GM21360 (cell line): ENCODE data around the gene RAB3GAP1.

Experiments used
- ATAC-seq: cut with Tn5 transposase; IDR thresholded peaks from one replicate; pipeline ENCODE4 v1.9.1; 2021; ENCODE audit warnings: mild to moderate bottlenecking, moderate library complexity; ENCODE audit not compliant: unreplicated experiment

The RAB3GAP1 gene

DNA sequence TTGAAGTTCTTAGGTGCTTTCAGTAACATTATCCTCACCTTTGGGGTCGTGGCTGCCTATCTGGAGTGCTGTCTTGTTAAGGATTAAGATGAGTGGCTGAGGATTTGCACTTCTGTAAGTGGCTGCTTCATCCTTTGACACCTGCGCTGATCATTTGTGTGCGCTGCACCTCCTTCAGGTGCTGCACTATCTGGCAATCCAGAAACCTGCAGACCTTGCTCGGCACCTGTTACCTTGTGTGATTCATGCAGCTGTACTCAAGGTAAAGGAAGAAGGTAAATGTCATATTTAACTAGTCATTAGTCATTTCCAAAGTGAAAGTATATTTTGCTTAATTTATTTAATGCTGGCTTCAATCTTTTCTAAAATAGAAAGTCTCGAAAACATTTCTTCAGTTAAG lies 110.3 kb downstream of the RAB3GAP1 start:
- ATAC-seq, result no peak

DNA sequence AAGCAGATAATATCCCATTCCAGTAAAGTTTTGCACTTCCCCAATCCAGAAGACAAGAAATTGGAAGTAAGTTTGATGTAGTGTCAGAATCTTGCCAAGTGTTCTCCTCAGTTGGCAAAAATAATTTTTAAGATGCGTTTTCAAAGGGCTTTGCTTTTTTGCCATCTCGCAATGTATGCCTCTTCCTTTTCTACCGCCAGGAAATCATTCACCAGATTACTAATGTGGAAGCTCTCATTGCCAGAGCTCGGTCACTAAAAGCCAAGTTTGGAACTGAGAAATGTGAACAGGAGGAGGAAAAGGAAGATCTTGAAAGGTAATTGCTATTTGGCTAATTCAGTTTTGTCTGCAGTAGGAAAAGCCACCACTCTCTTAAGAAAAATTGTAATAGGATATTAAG lies 110.7 kb downstream of the RAB3GAP1 start:
- no peak for ATAC-seq

DNA sequence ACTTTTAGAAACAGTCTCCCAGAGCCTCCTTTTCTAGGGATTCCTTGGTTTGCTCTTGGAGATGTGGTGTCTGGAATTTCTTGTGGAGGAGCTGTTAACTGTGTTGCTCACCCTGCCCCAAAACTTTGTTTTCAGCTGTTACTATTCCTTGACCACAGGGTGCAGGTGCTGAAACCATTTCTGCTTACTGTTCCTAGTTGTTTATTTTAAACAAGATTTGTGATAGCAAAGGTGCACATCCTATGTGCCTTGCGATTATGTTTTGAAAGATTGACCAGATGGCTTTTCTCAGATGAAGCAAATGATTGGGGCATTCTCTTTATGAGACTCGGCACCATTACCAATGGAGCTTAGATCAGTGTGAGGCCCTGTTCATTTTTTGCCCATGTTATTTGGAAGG lies 111.2 kb downstream of the RAB3GAP1 start:
- ATAC-seq, result no peak

DNA sequence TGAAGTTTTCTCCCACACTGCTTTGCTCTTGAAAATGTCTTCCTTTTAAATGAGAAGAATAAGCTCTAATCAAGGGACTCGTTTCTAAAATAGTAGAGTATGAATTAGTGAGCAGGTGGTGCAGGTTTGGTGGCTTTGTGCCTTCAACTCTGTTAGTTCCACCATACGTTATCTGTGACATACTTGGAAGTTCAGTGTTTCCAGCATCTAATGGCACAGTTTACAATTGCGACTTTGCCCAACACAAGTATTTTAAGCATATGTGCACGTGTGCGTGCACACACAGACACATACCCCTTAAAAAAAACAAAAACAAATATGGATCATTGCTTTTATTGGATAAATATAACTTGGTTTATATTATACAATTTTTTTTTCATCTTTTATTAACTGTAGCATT lies 111.8 kb downstream of the RAB3GAP1 start:
- ATAC-seq, result no peak

DNA sequence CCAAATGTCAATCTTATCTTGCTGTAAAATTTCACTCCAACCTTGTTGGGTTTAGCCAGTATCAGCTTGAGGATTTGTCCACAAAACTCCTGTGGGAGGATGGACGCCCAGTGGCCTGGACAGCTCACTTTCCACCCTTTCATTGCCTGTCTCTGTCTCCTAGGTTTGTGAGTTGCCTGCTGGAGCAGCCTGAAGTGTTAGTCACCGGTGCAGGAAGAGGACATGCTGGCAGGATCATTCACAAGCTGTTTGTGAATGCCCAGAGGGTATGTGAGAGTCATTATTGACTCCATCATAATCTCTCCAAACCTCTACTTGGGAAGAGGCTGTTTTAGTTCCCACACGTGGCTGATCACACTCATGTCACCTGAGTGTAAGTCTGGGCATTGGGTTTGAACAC lies 112.3 kb downstream of the RAB3GAP1 start:
- ATAC-seq, result no peak

DNA sequence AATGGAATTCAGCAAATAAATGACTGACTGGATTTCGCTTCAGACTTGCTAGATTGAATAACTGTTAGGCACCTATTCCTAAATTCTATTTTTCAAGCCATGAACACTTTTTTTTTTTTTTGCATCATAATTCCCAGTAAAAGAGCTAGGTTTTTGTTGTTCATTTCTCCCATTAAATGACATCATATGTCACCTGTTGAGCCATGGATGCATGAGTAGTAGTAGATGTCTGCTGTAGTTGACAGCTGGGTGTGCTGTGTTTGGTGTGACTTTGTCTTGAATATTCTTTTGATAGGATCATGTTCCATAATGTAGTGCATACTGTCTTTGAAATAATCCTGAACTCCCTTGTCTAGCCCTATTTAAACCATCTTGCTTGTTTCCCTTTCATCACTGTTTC lies 115.2 kb downstream of the RAB3GAP1 start:
- ATAC-seq, result no peak

DNA sequence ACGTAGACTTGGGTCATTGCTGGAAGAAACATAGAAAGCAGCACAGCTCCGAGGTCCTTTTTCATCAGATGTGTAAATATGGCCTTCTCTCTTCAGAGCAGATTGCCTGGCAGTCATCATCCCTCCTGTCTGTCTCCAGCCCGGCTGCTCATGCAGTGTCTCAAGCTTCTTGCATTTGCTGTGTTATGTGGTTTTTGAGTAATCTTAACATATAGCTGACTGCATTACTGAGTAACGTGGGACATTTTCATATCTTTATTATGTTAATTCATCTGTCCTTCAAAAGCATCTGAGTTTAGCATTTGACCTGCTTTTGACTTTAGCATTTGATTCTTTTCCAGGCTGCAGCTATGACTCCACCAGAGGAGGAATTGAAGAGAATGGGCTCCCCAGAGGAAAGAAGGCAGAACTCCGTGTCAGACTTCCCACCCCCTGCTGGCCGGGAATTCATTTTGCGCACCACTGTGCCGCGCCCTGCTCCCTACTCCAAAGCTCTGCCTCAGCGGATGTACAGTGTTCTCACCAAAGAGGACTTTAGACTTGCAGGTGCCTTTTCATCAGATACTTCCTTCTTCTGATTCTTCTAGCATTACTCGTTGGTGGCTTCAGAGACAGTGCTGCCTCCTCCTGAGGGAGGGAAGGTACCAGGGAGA lies 116.2 kb downstream of the RAB3GAP1 start:
- no peak for ATAC-seq

DNA sequence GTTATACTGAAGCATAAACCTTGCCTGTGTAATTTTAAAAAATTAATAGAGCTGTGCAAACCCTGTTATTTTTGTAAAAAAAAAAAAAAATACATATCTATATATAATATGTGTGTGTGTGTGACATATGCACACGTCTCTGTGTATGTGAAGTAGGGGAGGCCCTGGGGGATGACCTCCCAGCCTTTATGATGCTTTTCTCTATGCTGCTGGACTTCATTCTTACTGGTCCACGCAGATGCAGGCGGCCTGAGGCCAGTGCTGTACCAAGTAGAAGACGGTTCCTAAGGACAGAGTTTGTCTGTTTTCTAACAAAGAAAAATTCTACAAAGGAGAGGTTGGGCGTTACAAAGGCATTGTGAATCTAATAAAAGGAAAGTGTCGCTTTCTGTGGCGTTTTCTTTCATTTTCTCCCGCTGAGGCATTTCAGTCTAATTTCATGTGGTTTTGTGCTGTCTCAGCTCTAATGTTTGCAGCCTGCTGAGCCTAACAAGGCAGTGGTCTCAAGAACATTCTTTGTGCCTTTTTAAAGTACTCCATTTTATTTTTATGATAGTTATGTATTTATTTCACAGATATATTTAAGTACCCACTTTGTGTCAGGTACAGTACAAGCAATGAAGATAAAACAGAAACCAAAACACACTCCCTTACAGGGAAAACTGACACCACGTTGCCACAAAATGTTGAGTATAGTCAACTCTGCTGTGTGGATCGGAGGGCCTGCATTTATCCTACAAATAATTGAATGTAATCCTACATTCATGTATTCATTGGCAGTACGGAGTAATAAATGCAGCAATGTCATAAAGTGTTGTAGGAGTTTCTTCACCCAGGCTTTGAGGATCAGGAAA lies 118.0 kb downstream of the RAB3GAP1 start:
- ATAC-seq, result no peak

DNA sequence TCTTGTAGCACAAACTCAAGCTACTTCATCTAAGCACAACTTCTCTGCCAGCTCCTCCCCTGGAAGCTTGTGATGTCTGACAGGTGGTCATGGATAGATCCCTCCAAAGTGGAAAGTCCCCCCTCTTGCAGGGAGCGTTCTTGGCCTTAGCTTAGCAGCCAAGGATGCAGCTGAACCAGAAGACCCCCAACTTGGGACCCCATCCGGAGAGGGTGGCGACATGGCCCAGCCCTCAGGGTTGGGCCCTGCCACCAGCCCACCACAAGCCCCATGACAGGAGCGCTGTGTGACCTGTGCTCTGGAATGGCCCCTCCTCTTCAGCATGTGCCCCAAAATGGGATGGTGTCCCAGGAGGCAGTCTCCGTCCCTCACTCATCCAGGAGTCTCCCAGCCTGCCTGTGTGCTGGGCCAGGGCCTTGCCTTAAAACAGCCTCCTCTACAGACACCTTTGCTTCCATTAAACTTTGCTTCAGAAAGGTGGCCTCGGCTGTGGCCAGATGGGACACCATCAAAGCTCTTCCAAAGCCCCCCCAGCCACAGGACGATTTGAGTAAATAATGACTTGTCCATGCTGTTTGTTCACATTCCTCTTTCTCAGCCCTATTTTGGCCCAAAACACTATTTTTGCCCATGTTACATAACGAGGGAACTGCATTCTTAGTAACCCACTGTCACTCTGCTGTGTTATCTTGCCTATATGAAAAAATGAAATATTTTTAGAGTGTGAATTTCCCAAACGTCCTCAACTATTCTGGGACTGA lies 122.1 kb downstream of the RAB3GAP1 start:
- no peak for ATAC-seq

DNA sequence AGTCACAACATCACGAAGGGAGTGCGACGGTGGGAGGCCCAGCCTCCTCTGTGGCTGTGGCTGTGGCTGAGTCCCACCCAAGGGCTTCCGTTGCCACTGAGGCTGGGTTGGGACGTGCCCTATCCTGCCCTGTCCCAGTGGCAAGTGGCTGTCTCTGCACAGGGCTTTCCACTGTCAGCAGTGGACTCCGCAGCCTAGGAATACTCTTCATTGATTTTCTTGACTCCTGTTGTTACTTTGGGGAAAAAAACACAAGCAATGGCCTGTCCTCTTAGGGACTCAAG lies 122.7 kb downstream of the RAB3GAP1 start:
- ATAC-seq, result no peak

DNA sequence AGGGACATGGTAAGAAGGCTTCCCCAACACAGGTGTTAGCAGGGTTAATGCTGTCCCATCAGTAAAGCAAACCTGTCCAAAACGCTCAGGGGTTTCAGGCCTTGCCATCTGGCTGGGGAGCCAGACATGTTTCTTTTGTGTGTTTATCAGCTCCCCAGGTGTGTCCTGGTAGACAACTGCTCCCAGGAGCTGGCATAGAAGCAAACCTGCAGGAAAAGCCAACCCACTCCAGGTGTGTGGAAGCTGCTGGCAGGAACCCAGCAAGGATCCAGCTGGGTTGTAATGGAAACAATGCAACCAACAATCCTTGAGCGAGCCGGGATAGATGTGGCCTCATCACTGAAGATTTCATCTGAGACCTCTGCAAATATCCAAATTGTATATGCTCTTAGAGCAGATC lies 123.1 kb downstream of the RAB3GAP1 start:
- no peak for ATAC-seq

DNA sequence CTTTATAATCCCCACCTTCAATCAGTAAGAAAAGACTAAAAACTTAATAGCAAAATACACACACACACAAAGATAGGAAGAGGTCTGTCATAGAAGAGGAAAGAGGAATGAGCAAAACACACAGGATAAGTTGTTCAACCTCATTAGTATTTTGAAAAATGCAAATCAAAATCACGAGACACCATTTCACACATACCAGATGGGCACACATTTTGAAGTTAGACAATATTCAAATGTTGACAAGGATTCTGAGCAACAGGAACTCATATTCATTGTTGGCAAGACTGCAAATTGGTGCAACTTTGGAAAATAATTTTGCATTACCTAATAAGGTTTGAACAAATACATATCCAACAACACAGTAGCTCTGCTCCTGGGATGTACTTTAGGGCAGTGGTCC lies 127.6 kb downstream of the RAB3GAP1 start:
- ATAC-seq, result no peak

DNA sequence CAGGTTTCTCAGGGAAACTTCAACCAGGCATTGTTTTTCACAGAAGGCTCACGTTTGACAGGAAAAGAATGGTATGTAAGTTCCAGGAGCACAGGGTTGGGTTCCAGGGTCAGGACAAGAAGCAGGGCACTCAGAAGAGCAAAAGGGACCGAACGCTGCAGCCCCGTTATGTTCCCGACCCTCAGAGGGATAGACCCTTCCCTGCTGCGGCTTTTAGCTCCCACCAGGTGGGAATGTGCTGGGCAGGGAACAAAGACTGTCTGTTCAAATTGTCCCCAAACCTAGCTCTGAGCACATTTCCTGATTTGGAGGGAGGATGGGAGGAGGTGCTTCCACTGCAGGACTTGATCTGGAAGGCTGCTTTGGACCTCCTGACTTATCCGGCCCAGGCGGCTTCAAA lies 130.1 kb downstream of the RAB3GAP1 start:
- ATAC-seq, result no peak

DNA sequence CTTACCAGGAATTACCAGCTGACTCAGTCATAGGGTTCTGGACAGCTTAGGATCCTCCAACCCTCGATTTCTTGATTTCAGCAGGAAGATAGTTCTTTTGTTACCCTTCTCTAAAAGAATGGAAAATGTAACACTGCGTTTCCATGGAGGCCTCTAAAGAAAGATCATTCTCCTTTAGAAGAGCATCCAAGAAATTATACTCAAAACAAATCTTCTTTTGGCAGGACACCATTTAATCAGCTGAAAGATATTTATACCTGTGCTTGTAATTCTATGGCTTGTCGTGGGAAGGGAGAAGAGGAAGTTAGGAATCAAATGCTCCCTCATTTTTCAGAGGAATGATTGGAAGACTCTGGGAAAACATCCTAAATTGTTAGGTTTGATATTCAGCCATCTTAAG lies 130.5 kb downstream of the RAB3GAP1 start:
- no peak for ATAC-seq

DNA sequence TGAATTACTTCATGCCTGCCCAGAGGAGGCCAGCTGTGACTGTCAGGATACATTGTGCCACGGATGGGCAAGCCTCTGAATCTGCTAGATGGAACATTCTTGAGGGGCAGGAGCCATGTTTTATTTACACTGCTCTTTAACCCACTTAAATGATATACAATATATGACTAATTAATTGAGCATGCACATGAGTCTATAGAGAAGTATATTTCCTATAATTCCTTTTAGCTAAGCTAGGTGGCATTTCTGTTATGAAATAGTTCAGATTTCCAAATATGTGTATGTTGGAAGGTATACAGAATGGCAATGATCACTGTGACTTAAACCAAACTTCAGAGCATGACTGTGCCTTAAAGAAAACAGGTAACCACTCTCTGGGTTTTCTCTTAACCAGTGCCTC lies 131.7 kb downstream of the RAB3GAP1 start:
- no peak for ATAC-seq

DNA sequence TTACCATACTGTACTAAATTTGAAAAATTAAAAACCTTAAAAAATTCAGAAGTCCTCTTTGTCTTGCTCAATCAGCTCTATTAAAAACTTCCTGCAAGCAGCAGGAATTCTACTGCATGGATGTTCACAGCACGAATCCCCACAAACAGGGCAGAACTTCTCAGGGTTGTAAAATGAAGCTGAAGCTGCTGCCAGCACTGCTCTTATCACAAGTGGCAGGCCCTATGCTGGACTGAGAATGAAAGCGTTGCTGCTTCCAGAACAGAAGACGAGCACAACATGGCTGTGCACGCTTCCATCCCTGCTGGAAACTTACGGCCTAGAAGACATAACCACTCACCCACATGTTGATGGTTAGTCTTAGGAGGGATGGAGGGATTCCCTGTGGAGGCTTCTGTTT lies 134.0 kb downstream of the RAB3GAP1 start:
- no peak for ATAC-seq

DNA sequence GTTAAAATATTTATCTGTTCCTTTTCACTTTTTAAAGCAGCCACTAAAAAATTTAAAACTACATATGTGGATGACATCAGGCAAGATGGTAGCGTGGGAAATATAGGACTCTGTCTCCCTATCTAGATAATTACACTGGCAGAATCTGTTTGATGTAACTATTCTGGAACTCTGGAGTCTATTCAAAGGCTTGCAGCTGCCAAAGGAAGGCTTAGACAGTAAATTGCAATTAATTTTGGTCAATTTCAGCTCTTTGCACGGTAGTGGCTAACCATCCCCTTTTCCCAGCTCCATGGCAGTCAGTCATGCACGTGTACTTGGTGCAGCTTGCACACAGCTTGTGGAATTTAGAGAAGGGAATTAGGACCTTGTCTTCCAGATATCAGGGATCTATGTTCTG lies 135.2 kb downstream of the RAB3GAP1 start:
- no peak for ATAC-seq

DNA sequence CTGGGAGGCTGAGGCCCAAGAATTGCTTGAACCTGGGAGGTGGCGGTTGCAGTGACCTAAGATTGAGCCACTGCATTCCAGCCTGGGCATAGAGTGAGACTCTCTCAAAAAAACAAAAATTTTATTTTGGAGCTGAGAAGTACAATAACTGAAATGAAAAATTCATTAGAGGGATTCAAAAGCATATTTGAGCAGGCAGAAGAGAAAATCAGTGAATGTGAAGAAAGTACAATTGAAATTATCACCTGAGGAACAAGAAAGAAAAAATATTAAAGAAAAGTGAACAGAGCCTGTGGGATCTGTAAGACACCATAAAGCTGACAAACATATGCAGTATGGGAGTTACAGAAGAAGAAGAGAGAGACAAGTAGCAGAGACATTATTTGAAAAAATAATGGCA lies 137.1 kb downstream of the RAB3GAP1 start:
- no peak for ATAC-seq

DNA sequence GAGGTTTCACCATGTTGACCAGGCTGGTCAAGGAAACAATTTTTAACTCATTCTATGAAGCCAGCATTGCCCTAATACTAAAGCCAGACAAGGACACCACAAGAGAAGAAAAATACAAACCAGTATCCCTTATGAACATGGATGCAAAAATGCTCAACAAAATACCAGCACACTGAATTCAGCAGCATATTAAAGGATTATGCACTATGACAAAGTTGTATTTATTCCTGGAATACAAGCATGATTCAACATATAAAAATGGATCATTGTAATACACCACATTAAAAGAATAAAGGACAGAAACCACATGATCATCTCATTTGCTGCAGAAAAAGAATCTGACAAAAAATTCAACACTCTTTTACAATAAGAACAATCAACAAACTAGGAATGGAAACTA lies 138.7 kb downstream of the RAB3GAP1 start:
- no peak for ATAC-seq

DNA sequence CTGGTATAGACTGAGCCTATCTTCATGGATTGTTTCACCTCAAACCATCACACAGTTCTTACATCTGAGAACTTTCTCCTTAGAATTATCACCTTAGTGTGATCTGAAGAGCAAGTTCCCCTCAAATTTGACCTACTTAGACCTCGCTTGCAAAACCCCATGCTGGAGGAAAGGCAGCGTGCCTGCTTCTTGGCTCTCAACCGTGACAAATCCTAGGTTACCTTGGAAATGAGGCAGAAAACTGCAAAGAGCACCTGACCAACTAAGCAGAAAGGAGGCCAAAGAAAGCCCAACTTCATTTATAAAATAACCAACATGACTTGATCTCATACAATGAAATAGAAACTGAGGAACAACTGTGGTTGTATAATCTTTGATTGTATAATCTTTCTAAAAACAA lies 146.4 kb downstream of the RAB3GAP1 start:
- ATAC-seq, result no peak

DNA sequence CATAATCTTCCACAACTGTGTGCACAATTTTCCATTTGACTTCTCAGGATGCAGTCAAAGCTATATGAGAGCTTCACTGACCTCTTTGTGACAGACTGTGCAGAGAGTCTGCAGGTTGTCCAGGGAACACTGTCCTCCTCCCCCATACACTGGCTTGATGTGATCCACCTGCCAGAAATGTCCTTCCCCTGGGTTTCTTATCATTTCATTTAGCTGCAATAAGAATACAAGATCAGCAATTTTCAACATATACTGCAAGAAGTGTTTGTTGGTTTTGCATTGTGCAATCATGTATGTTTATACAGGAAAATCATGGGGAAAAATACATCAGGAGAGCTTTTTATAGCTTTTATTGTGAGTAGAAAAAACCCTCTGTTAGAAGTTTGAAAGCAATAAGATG lies 150.7 kb downstream of the RAB3GAP1 start:
- ATAC-seq, result no peak

DNA sequence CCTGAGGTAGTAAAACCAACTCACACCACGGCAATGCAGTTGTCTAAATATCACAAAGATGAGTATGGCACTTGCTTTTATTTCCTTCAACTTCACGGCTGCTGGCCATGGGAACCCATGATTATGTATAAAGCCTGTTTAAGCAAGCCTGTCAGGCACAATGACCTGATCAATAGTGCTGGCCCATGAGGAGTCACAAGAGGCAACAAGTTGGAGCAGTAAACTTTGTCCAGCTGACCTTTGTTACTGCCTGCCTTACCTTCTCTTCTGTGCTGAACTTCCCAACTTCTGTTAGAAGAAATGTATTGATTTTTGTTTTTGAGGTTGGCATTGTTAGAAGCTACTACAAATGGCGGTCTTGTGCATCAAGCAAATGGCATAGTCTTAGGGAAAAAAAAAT lies 151.9 kb downstream of the RAB3GAP1 start:
- ATAC-seq, result no peak
